ENCODE data around the gene ERICH3. TPM values are rescaled to one million over a fixed set of nuclear protein-coding genes. Genes with fewer than 3 reads are reported as not detected.

Gene ERICH3
- total RNA-seq, 1 donor from 2014 or later, result 8.1 TPM

DNA sequence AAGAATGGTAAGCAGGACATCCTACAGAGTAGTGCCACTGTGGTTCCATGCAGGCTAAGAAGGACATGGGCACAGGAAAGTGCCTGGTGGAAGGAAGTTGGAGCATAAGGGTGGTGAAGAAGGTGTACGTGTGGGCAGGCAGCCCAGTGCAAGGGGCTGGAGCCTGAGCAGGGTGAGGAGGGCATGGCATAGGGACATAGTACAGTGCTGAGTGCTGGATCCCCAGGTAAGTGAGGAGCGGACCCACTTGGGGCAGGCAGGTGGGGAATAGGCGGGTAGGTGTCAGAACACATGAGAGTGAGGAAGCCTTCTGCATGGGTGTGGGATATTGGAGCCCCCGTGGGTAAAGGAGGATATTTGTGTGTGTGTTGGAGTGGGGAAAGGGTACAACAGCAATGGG is 145.5 kb downstream of the ERICH3 start:
- no peak for ATAC-seq
- no peaks in the 10 kb centered on the region for H3K27me3 ChIP-seq (ENCODE audit: low read depth)

DNA sequence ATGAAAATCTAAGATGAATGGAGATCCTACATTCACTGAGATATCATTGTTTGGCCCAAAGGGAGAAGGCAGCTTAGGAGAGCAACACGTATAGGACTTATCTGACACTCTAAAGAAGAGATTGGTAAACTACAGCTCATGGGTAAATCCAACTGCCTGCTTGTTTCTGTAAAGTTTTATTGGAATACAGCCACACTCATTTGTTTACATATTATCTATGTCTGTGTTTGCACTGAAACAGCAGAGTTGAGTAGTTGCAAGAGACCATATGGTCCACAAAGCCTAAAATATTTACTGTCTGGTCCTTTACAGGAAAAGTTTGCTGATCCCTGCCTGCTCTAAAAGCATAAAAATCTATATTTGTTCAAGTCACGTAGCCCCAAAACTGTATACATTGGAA is 146.9 kb downstream of the ERICH3 start:
- H3K4me1 ChIP-seq, result no peaks in the 10 kb centered on the region
- DNase-seq, result no peak
- TF ChIP-seq, protein P1, sequence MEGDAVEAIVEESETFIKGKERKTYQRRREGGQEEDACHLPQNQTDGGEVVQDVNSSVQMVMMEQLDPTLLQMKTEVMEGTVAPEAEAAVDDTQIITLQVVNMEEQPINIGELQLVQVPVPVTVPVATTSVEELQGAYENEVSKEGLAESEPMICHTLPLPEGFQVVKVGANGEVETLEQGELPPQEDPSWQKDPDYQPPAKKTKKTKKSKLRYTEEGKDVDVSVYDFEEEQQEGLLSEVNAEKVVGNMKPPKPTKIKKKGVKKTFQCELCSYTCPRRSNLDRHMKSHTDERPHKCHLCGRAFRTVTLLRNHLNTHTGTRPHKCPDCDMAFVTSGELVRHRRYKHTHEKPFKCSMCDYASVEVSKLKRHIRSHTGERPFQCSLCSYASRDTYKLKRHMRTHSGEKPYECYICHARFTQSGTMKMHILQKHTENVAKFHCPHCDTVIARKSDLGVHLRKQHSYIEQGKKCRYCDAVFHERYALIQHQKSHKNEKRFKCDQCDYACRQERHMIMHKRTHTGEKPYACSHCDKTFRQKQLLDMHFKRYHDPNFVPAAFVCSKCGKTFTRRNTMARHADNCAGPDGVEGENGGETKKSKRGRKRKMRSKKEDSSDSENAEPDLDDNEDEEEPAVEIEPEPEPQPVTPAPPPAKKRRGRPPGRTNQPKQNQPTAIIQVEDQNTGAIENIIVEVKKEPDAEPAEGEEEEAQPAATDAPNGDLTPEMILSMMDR (IDR thresholded peaks at IDR 0.05), result no peak

More for the DNA sequence above, 145.5 kb downstream of the ERICH3 start:
- TF ChIP-seq, protein P1 (IDR thresholded peaks at IDR 0.05), result no peak
- Histone ChIP-seq H3K36me3 (no peaks in the 10 kb centered on the region), H3K4me1 (no peaks in the 10 kb centered on the region), H3K27ac (no peak overlapping the region), H3K4me3 (no peak overlapping the region), H3K9me3 (no peaks in the 10 kb centered on the region)
- intact Hi-C loops (cut with DNase I), result no loop called here
- DNase-seq, result no peak

DNA sequence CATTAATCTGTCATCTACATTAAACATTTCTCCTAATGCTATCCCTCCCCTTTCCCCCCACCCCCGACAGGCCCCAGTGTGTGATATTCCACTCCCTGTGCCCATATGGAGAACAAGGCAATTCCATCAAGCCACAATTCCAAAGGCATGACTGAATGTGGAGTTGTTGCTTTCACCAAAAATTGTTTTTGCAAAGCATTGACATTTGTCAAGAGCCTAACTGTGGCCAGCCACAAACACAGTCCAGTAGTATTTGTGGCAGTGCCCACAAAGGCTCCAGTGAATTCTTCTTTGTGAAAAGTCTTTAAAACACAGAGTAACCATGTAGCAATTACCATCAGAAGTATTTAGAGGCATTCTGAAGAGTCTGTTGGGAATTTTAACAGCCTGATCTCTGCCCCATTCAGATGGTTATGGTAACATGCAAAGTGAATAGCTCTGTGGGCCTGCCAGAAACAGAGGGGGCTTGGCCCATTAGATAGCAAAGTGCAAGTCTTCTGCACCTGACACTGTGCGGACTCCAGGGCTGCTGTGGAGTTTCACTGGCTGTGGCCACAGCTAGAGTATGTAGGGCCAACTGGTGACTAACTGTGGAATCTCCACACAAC is 149.6 kb downstream of the ERICH3 start:
- TF ChIP-seq, protein P1 (IDR thresholded peaks at IDR 0.05), result no peak
- H3K4me3 ChIP-seq, result no peak overlapping the region
- H3K9me3 ChIP-seq, result no peaks in the 10 kb centered on the region
- no peak overlapping the region for H3K27ac ChIP-seq
- DNase-seq (no peak), ATAC-seq (no peak)
- H3K36me3 ChIP-seq, result no peaks in the 10 kb centered on the region
- no peaks in the 10 kb centered on the region for H3K4me1 ChIP-seq
- intact Hi-C loops (cut with DNase I), result no loop called here
- H3K27me3 ChIP-seq (ENCODE audit: low read depth), result no peaks in the 10 kb centered on the region

More for the DNA sequence above, 146.9 kb downstream of the ERICH3 start:
- no peak for ATAC-seq
- Histone ChIP-seq H3K4me3 (no peak overlapping the region), H3K27me3 (ENCODE audit: low read depth) (no peaks in the 10 kb centered on the region), H3K27ac (no peak overlapping the region), H3K36me3 (no peaks in the 10 kb centered on the region), H3K9me3 (no peaks in the 10 kb centered on the region)
- intact Hi-C loops (cut with DNase I), result no loop called here

DNA sequence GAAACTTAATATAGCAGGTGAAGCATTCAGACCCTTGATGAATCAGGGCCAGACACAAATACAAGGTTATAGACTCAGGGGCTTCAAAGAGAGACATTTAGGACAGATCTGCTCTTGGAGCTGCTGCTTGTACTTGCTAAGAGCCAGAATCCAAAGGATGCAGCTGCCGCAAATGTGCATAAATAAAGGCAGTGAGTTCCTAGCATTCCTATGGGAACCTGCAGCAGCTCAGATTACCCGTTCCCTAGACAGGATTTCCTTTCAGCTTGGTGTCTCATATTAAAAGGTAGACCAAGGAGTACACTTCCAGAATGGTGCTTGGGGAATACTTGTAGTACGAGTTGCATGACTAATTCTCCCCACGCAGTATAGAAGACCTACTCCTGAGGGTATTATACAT is 151.4 kb downstream of the ERICH3 start:
- intact Hi-C loops (cut with DNase I), result no loop called here

More for the DNA sequence above, 151.4 kb downstream of the ERICH3 start:
- DNase-seq (no peak), ATAC-seq (no peak)
- no peaks in the 10 kb centered on the region for H3K36me3 ChIP-seq
- no peaks in the 10 kb centered on the region for H3K9me3 ChIP-seq
- no peaks in the 10 kb centered on the region for H3K4me1 ChIP-seq
- H3K27me3 ChIP-seq (ENCODE audit: low read depth), result no peaks in the 10 kb centered on the region
- H3K27ac ChIP-seq, result no peak overlapping the region
- TF ChIP-seq, protein P1 (IDR thresholded peaks at IDR 0.05), result no peak
- no peak overlapping the region for H3K4me3 ChIP-seq

Other genes starting within 250 kb of the ERICH3 start
- not detected for gene LRRC53, start 161.2 kb downstream of the ERICH3 start, total RNA-seq
- gene CRYZ, start 59.3 kb upstream of the ERICH3 start, total RNA-seq, result 34.8 TPM
- gene TYW3, start 59.4 kb upstream of the ERICH3 start, total RNA-seq, result 21.6 TPM